Activated gamma-delta T cell treated with Interleukin-2 at 50 U/mL for 16 hours (primary cell): Measurements from ENCODE around the gene RPS6KA5.

Source experiments
- DNase-seq: peaks from one replicate; pipeline ENCODE4 v3.0.0-alpha.2; 2020

RPS6KA5 gene

GRCh38 chr14:90922141-90922540, 138.3 kb downstream of the RPS6KA5 start:
- no peak for DNase-seq

- DNase-seq = no peak
These were observed 149.3 kb downstream of the RPS6KA5 start for GRCh38 chr14:90911121-90911520.

- no peak for DNase-seq
These were observed 153.3 kb downstream of the RPS6KA5 start for GRCh38 chr14:90907178-90907577.

GRCh38 chr14:90905531-90905930, 154.9 kb downstream of the RPS6KA5 start:
- no peak for DNase-seq

- peak; percentile 59 for DNase-seq
These were observed 157.3 kb downstream of the RPS6KA5 start for GRCh38 chr14:90903101-90903500.

- no peak for DNase-seq
These were observed 159.9 kb downstream of the RPS6KA5 start for GRCh38 chr14:90900476-90901083.

- DNase-seq = no peak
These were observed 163.4 kb downstream of the RPS6KA5 start for GRCh38 chr14:90897022-90897421.

DNA sequence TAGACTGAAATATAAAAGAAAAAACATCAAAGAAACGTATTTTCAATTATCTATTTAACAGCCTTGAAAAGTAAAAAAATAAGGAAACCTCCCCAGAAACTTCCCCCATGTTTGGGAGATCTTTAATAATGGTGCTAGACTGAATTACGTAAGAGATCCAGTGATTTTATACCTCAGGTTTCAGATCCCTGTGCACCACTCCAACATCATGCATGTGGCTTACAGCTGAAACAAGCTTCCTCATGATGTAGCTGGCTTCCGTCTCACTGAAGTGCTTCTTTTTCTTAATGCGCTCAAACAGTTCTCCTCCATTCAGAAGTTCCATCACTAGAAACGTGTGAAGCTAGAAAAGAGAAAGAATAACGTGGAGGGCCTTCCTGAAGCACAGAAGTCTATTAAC, 166.2 kb downstream of the RPS6KA5 start:
- no peak for DNase-seq

DNA sequence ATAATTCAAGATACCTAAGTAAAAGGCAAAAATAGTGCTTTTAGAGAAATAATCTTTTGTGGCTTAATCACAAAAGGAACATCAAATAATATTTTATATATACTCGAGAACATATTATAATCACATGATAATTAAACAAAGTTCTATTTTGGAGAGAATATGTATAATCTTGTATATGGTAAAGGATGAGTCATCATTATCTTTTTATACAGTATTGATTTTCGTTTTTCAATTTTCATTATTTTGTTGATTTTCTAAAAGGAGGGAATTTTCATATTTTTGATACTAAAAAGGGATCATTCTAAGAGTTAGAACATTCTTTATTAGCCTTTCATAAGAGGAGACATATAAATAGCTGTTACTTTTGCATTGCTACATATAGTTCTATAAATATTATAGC, 166.9 kb downstream of the RPS6KA5 start:
- DNase-seq = no peak

DNA sequence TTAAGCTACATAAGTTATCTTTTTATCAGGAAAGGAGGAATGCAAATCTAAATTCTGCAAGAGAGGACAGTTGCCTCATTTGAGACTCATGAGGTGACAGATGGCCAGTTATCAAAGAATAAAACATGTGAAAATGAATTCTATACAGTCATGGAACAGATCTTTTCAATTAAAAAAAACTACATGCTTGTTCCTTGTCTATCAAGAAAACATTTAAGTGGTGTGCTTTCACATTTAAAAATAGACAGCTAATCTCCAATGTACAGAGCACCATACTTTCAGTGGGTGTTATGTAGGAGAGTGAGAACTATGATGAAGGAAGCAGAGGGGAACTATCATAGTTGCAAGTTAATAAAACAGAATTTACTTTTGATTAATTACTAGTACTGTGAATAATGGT, 167.5 kb downstream of the RPS6KA5 start:
- DNase-seq = no peak

DNA sequence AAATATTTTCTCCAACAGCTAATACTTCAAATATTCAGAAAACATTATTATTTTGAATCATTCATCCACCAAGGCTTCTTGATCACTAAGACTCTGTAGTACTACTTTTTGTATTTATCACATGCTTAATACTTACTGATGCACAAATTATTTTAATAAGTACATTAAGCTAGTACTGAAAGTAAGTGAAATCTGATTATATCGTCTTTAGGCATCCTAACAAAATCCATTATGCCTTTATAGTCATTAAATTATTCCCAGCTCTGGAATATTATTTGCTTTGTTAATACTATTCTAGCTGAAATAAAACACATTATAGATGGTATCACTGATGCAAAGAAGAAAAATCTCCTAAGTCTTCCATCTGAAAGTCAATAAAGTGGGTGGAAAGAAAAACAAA, 169.1 kb downstream of the RPS6KA5 start:
- DNase-seq = no peak

DNA sequence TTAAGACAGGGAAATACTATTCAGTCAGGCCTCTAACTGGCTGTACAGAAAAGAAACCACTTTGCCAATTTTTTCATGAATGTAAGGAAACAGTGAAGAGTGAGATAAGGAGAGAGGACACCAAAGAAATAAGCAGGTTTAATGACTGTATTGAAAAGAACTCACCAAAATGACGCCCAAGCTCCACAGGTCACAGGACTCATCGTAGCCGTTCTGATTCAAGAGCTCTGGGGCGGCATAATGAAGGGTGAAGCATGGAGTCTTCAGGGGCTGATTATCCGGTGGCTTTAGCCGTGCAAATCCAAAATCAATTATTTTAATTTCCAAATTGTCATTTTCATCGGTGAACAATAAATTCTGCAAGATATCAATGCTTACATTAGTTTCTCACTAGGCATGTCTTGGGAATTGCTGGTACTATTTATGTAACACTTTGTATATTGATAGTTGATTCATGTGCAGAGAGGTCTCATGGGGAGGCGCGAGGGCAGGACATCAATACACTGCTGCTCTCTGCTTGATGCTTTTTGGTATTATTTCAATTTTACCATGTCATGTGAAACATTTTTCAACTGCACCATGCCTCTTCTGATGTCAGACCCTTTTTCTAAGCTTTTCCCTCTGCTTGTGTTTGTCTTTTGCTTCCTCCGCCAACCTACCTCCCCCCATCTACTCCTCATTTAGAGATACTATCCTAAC, 170.0 kb downstream of the RPS6KA5 start:
- no peak for DNase-seq

DNA sequence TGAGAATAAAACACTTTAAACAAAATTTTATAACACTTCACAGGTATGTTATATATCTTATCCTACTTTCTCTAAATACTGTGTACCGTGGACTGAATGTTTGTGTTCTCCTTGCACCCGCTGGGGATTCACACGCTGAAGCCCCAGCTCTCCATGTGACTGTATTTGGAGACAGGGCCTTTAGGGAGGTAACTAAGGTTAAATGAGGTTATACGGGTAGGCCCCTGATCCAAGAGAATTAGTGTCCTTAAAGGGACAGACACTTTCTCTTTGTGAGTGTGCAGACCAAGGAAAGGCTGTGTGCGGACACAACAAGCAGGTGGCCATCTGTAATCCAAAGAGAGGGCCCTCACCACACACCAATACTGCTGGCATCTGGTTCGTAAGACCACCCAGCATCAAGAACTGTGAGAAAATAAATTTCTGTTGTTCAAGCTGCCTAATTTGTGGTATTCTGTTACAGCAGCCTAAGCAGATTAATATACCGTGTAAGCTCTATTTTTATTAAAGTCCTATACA, 174.1 kb downstream of the RPS6KA5 start:
- DNase-seq = no peak

- DNase-seq = no peak
These were observed 176.7 kb downstream of the RPS6KA5 start for GRCh38 chr14:90883782-90884181.

- DNase-seq = no peak
These were observed 177.2 kb downstream of the RPS6KA5 start for GRCh38 chr14:90883197-90883596.

- no peak for DNase-seq
These were observed 180.2 kb downstream of the RPS6KA5 start for GRCh38 chr14:90880282-90880681.

GRCh38 chr14:90874599-90874998, 185.8 kb downstream of the RPS6KA5 start:
- DNase-seq = no peak

GRCh38 chr14:90871605-90872233, 188.7 kb downstream of the RPS6KA5 start:
- no peak for DNase-seq

GRCh38 chr14:90870950-90871604, 189.4 kb downstream of the RPS6KA5 start:
- no peak for DNase-seq

DNA sequence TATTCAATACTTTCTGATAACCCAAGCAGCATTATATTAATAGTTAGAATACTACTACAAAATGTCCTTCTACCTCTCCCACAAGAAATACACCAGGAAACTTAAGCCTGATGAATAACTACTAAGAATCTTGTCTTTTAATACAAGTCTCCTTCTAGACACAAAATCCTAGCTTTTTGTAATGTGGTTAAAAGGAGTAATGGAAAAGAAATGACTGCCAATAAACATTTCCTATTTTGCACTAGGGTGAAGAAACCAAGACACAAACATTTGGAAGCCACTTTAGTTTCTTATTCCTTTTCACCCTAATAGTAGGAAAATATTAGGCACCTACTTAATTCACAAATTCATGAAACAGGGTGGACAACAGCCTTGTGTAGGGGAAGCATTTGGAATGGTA, 192.9 kb downstream of the RPS6KA5 start:
- no peak for DNase-seq

- no peak for DNase-seq
These were observed 193.6 kb downstream of the RPS6KA5 start for GRCh38 chr14:90866833-90867232.

DNA sequence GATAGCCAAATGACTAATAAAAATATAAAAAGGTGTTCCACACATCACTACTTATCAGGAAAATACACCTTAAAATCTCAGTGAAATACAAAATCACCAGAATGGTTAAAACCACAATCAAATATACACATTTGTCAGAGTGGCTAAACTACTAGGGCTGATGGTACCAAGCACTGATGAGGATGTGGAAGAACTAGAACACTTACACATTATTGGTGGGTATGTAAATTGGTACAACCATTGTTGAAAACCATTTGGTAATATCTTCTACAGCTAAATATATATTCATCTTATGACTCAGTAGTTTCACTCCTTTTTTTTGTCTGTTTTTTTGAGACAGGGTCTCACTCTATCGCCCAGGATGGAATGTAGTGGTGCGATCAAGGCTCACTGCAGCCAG, 195.7 kb downstream of the RPS6KA5 start:
- DNase-seq = no peak

GRCh38 chr14:90858511-90858910, 201.9 kb downstream of the RPS6KA5 start:
- no peak for DNase-seq

- no peak for DNase-seq
These were observed 202.6 kb downstream of the RPS6KA5 start for GRCh38 chr14:90857866-90858265.
